NCI-H1930 (cell line): Measurements from ENCODE around the gene PHAF1.

Source experiments
- DNase-seq, 2 experiments: peaks; one replicate each; lab custom pipeline; 2025; lab: John Stamatoyannopoulos, UW

Gene PHAF1

GRCh38 chr16:67163164-67163998 is 53.6 kb downstream of the PHAF1 start:
- DNase-seq = no peak

- no peak for DNase-seq
Observed at GRCh38 chr16:67163999-67164558, 54.3 kb downstream of the PHAF1 start.

- DNase-seq = no peak
Observed at GRCh38 chr16:67164599-67165061, 54.9 kb downstream of the PHAF1 start, which contains the start of gene HSF4. TSS of gene HSF4 (plus strand) at chr16:67164745. CDS start at chr16:67164812, 67 bp downstream.

DNA sequence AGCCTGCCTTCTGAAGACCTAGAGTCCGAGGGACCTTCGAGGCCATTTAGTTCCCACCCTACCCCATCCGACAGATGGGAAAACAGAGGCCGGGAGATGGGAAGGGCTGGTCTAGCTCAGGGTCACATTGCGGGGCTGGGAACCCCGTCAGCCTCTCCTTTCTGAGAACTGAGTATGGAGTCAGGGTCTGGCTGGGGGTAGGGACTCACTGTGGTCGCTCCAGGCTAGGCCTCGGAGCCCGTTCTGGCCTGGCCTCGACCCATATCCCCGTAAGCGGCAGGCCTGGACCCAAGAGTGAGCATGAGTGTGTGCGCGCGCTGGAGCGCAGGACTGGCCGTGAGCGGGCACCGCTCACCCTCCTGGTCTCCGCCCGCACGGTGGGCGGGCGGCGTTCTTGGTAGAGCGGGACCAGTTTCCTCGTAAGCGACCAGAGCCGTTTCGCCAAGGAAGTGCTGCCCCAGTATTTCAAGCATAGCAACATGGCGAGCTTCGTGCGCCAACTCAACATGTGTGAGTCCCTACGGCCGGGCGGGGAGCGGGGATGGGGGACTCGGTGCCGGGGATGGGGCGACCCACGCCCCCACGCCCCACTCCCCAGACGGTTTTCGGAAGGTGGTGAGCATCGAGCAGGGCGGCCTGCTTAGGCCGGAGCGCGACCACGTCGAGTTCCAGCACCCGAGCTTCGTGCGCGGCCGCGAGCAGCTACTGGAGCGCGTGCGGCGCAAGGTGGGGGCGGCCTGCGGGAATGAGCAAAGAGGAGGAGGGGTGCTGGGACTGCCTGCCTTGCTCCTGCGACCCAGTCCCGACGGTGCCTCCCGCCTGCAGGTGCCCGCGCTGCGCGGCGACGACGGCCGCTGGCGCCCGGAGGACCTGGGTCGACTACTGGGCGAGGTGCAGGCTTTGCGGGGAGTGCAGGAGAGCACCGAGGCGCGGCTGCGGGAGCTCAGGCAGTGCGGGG is 55.7 kb downstream of the PHAF1 start:
- no peak for DNase-seq

DNA sequence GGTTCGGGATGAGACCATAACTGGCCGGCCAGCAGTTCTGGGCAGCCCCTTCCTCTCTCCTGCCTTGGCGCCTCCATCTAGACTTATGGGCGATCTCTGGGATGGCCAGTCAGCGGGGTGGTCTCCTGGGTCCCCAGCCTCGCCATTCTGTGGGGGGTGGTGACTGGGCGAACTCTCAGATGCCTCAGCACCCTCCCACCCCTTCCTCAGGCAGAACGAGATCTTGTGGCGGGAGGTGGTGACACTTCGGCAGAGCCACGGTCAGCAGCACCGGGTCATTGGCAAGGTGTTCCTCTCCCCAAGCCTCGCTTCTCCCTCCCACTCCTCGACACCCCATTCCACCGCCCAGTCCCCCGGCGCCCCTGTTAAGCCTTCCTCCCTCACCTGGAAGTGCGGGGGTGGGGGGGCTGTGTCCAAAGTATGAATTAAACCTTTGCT is 56.4 kb downstream of the PHAF1 start:
- no peak for DNase-seq

DNA sequence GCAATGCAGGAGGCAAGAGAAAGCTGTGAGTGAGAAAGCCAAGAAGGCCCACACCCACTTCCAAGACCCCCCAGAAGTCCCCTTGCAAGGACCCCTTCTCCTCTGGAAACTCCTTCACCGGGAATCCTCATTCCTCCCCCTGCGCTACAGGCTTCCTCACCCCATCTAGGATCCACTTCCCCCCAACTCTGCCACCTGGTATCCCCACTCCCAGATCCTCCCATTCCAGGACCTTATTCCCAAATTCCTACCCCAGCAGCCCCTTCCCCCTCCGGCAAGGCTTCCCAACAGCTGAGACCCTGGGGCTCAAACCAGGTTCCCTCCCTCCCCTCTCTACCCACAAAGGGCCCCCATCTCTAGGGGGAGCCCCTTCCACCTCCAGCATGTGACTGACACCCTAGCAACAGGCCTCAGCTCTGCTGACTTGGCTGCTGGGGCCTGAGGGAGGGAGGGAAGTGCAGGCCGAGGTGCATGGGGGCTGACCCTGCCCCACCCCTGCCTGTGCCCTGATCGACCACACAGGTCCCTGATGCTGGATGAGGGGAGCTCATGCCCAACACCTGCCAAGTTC is 56.9 kb downstream of the PHAF1 start:
- no peak for DNase-seq

DNA sequence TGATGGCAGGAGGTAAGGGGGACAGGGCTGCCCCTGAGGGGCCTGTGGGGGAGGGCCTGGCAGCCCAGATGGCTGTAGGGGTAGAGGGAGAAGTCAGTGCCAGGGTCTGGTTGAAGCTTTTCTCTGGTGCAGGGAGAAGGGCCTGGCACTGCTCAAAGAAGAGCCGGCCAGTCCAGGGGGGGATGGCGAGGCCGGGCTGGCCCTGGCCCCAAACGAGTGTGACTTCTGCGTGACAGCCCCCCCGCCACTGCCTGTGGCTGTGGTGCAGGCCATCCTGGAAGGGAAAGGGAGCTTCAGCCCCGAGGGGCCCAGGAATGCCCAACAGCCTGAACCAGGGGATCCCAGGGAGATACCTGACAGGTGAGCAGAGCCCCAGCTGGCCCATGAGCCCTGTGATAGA is 57.8 kb downstream of the PHAF1 start:
- DNase-seq = no peak

DNA sequence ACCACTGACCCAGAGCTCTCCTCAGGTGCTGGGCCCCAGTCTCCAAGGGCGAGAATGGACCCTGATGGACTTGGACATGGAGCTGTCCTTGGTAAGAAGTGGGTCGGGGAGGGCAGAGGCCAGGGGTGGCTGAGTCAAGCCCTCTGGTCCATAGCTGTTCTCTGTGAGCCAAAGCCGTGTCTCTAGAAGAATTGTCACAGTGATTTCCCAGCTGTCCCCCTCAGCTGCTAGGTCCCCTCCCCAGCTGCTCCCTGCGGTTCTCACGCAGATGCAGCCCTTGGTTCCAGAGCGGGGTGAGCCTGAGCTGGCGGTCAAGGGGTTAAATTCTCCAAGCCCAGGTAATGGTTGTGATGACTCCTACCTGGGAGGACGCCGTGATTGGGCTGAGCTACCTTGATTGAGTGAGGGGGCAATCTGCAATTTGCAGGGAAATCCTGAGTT is 59.3 kb downstream of the PHAF1 start:
- no peak for DNase-seq

- peak; percentile 33 to 38 for DNase-seq
Observed at GRCh38 chr16:67169642-67170167, 60.0 kb downstream of the PHAF1 start.

DNA sequence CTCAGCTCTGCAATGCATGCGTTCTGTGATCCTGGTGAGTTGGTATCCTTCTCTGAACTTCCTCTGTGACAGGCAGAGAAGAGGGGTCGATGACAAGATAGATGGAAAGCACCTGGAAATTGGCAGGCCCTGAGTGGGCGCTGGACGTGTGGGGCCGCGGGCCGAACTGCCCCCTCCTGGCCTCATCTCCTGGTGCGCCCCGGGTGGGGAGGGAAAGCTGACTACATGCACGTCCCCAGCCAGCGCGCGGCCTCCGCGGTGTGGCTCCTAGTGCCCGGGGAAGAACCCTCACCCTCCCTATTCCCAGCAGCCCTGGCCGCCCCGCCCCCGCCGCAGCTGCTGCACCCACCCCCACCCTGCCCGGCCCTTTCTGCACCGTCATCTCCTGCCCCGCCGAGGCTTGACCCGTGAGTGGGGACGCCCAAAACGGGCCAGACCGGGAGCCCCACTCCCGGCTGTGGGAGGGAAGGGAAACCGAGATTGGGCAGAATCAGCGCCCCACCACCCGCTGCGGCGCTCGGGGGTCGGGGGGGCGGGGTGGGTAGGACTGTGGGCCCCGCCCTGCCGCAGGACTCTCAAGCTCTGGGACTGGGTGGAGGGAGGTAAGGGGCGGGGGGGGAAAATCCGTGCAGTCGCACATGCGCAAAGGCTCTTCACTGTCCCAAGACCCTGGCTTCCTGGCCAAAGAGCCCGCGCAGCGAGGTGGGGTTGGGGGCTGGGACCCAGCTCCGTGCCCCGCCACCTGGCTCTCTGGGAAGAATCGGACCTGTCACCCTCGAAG is 60.6 kb downstream of the PHAF1 start, which contains the start of gene NOL3:
NOL3 (plus strand) TSS at position 371 of the 781 bp plus-strand sequence.
- peak; percentile 56 to 63 for DNase-seq

GRCh38 chr16:67170949-67171649 is 61.4 kb downstream of the PHAF1 start:
- no peak for DNase-seq

- no peak for DNase-seq
Observed at GRCh38 chr16:67173323-67173722, 63.6 kb downstream of the PHAF1 start.

DNA sequence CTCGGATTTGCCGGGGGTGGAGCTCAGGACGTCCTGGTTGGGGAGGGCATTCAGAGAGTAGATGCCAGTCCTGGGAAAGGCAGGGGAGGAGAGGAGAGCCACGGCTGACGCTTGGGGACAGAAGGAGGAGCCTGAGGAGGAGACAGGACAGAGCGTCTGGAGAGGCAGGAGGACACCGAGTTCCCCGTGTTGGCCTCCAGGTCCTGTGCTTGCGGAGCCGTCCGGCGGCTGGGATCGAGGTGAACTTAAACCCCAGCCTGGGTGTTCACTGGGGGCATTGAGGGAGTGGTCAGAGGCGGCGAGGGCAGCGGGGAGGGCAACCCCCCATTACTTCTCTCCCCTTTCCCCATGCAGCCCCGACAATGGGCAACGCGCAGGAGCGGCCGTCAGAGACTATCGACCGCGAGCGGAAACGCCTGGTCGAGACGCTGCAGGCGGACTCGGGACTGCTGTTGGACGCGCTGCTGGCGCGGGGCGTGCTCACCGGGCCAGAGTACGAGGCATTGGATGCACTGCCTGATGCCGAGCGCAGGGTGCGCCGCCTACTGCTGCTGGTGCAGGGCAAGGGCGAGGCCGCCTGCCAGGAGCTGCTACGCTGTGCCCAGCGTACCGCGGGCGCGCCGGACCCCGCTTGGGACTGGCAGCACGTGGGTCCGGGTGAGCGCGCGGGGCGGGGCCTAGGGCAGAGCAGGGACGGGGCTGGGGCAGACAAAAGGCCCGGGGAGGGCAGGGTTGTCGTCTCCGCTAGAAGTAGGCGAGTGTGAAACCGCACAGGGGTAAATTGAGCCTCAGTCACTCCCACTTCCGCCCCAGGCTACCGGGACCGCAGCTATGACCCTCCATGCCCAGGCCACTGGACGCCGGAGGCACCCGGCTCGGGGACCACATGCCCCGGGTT is 64.3 kb downstream of the PHAF1 start:
- DNase-seq = peak; percentile 42 to 64

DNA sequence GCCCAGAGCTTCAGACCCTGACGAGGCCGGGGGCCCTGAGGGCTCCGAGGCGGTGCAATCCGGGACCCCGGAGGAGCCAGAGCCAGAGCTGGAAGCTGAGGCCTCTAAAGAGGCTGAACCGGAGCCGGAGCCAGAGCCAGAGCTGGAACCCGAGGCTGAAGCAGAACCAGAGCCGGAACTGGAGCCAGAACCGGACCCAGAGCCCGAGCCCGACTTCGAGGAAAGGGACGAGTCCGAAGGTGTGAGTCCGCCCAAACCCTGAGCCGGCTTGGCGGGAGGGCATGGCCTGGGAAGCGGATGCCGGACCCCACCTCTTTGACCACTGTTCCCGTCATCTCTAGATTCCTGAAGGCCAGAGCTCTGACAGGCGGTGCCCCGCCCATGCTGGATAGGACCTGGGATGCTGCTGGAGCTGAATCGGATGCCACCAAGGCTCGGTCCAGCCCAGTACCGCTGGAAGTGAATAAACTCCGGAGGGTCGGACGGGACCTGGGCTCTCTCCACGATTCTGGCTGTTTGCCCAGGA is 65.0 kb downstream of the PHAF1 start:
- DNase-seq = no peak

GRCh38 chr16:67176662-67177061 is 66.9 kb downstream of the PHAF1 start:
- no peak for DNase-seq

DNA sequence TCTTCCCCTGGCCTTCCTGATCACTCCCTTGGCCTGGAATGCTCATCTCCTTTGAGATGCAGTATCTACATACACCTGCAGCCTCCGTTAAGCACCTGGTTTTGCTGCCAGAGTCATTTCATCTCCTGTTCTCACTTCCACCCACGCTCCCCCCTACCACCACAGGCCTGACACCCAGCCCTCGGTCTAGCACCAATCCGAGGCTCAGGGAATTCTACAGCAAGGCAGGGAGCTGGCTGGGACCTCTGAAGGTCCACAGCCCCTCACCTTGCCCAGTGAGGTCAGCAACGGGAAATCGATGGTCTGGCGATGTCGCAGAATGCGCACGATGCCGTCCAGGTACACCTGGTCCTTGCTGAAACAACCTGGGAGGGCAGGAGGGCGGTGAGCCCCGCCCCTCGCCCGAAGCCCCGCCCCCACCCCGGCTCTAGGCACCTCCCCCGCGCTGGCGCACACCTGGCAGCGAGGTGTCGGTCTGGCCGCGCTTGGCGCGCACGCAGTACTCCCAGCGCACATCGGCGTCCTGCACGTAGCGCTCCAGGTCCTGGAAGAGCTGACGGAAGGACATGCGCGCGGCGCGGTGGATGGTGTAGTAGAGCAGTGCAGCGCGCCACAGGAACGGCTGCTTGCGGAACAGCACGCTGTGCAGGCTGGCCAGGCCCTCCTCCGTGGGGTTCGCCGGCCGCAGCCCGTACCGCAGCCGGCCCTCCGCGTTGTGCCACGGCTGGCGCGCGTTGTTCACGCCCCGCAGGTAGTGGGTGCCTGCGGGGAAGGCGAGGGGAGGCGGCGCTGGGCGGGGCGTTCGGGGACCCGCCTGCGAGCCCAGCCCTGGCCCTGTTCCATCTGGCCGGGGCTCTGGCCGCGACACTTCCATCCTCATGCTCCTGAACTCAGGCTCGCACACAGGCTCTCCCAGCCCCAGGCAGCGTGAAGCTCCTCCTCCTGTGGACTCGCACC is 68.3 kb downstream of the PHAF1 start:
- DNase-seq = peak; percentile 60 to 62

DNA sequence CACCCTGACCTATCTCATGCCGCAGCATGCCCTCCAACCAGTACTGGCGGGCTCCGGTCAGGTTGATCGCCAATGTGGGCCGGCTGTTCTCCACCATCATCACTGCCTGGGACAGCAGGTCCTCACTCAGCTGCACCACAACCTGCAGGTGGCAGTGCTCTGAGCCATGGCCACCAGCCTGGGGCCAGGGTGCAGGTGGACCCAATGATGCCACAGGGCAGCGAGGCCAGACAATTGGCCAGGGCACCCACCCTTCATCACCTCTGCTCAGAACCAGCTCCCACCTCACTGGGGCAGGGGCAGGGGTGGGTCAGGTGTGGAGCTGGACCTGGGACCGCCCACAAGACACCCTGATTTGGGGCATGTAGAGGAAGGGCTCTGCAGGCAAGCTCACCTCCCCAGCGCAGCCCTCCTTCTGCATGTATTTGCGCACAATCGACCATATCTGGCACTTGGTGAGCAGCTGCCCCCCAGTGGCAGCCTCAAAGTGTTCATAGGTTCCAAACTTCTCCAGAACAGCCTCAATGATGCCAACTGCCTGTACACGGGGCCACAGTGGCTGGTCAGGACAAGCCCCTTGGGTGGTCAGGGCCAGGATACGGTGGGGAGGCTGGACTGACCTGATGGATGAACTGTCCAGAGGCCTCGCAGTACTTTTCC is 69.8 kb downstream of the PHAF1 start:
- no peak for DNase-seq
